Glutamatergic neuron (in vitro differentiated cells): ENCODE measurements around the gene LDAH. TPM values are rescaled to one million over a fixed set of nuclear protein-coding genes. Genes with fewer than 3 reads are reported as not detected.

ENCODE experiments used
- DNase-seq: peaks from one replicate; pipeline ENCODE4 v3.0.0; 2022
- H3K27ac Mint-ChIP-seq: one replicate; pipeline ENCODE4 v1.8.0; 2020; ENCODE audit warnings: mild to moderate bottlenecking, mixed read lengths, inconsistent platforms; ENCODE audit not compliant: unreplicated experiment
- H3K27me3 Mint-ChIP-seq: one replicate; pipeline ENCODE4 v1.8.0; 2020; ENCODE audit warnings: mild to moderate bottlenecking, moderate library complexity, mixed read lengths, inconsistent platforms; ENCODE audit not compliant: unreplicated experiment
- H3K36me3 Mint-ChIP-seq: one replicate; pipeline ENCODE4 v1.8.0; 2020; ENCODE audit warnings: mild to moderate bottlenecking, mixed read lengths, inconsistent platforms; ENCODE audit not compliant: unreplicated experiment
- H3K4me1 Mint-ChIP-seq: one replicate; pipeline ENCODE4 v1.8.0; 2020; ENCODE audit warnings: mild to moderate bottlenecking, low read depth, mixed read lengths, inconsistent platforms; ENCODE audit not compliant: unreplicated experiment
- H3K4me3 Mint-ChIP-seq: one replicate; pipeline ENCODE4 v1.8.0; 2020; ENCODE audit warnings: mild to moderate bottlenecking, mixed read lengths, inconsistent platforms; ENCODE audit not compliant: unreplicated experiment
- H3K9me3 Mint-ChIP-seq: one replicate; pipeline ENCODE4 v1.8.0; 2020; ENCODE audit warnings: mild to moderate bottlenecking, moderate library complexity, mixed read lengths, inconsistent platforms; ENCODE audit not compliant: unreplicated experiment
- total RNA-seq: library from RNA; stranded (reverse); fragmentation: NEBNext Ultra II Directional; extraction: Animal tissue kit (Norgen Biotek cat#: 25700); gene quantifications from one replicate; pipeline ENCODE4 v1.2.1, GENCODE V29; 2021; ENCODE audit not compliant: unreplicated experiment
- TF ChIP-seq, protein P1 (sequence below): fragments of 200-600 bp; sonication (generic); IDR thresholded peaks from one replicate; pipeline ENCODE4 v1.5.0; 2021; ENCODE audit not compliant: partially characterized antibody, unreplicated experiment

The LDAH gene
- total RNA-seq, 1 donor from 2014 or later = 33.7 TPM

GRCh38 chr2:20663196-20664070 lies 159.5 kb downstream of the LDAH start:
- Mint-ChIP-seq H3K4me1 (peaks cover 3% of the 10 kb centered on the region), H3K27me3 (peaks cover 17% of the 10 kb centered on the region), H3K27ac (no peak overlapping the region), H3K4me3 (no peak overlapping the region), H3K36me3 (no peaks in the 10 kb centered on the region), H3K9me3 (peaks cover 8% of the 10 kb centered on the region)
- TF ChIP-seq, protein P1, sequence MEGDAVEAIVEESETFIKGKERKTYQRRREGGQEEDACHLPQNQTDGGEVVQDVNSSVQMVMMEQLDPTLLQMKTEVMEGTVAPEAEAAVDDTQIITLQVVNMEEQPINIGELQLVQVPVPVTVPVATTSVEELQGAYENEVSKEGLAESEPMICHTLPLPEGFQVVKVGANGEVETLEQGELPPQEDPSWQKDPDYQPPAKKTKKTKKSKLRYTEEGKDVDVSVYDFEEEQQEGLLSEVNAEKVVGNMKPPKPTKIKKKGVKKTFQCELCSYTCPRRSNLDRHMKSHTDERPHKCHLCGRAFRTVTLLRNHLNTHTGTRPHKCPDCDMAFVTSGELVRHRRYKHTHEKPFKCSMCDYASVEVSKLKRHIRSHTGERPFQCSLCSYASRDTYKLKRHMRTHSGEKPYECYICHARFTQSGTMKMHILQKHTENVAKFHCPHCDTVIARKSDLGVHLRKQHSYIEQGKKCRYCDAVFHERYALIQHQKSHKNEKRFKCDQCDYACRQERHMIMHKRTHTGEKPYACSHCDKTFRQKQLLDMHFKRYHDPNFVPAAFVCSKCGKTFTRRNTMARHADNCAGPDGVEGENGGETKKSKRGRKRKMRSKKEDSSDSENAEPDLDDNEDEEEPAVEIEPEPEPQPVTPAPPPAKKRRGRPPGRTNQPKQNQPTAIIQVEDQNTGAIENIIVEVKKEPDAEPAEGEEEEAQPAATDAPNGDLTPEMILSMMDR = no peak
- no peak for DNase-seq

DNA sequence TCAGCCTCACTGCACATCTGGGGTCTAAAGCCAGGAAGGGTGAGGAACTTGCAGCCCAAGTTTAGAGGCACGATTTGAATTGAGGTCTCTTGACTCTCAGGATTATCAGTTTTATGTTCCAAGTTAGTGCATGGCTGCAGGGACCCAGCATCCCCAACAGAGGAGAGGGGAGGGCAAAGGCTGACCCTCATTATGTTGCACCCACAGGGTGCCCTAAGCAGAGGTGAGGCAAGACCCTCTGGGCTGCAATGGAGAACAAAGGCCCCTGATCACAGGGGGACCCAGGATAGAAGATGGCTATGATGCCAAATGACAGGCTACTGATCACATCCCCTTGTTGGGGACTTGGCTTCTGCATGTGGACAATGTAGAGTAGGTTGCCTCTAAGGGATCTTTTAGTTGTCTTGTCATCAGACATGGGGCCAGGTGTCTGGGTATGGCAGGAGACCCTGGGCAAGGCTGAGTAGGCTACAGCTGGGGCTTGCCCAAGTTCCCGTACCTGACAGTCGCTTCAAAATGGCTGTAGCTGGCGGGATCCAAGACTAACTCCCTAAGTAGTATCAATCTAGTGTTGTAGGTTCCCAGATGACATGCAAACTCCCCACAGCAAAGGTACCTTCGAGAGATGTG lies 160.5 kb downstream of the LDAH start:
- no peak for DNase-seq
- TF ChIP-seq, protein P1 = no peak
- H3K36me3 Mint-ChIP-seq = no peaks in the 10 kb centered on the region
- H3K27me3 Mint-ChIP-seq = peaks cover 12% of the 10 kb centered on the region
- H3K9me3 Mint-ChIP-seq = peaks cover 1% of the 10 kb centered on the region
- H3K27ac Mint-ChIP-seq = no peak overlapping the region
- peaks cover 8% of the 10 kb centered on the region for H3K4me1 Mint-ChIP-seq
- no peak overlapping the region for H3K4me3 Mint-ChIP-seq

DNA sequence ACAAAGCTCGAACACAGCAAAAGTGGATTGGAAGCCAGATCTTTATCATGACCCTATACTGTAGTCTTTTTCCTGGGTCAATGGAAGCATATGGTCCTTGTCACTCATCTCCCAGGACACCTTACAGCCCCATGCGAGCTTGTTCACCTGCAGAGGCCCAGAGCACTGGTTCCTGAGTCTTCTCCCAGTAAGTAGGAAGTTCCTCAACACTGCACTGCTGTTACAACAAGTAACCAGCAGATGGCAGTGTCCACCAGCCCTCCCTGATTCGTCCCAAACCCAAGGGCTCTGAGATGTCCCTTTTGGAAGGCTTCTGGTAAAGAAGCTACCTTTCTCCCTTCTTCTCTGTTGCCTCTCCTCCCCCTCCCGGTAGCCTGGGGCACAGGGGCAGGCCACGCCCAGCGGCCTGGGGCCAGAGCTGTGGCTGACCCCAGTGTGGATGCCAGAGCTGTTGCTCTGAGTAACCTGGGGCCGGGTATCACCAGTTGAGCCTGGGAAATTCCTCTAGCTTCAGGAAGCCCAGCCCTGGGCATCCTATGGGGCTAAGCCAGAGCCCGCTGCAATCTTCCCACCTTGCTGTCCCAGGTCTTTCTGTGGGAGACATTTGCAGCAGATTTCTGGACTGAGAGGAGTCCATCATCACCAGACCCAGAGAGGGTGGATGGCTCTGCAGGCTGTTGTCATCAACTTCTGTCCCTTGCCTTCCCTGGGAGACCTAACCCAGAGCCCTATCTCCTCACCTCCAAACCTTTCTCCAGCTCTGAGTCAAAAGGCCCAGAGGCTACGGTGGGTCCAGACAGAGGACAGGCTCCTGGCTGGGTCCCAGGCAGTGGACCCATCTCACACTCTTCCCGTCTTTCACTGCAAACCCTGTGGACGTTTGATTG lies 161.2 kb downstream of the LDAH start:
- Mint-ChIP-seq H3K36me3 (no peaks in the 10 kb centered on the region), H3K9me3 (peaks cover 1% of the 10 kb centered on the region), H3K4me1 (peaks cover 12% of the 10 kb centered on the region), H3K4me3 (no peak overlapping the region), H3K27ac (no peak overlapping the region), H3K27me3 (peaks cover 12% of the 10 kb centered on the region)
- TF ChIP-seq, protein P1 = peak; percentile 93
- DNase-seq = peak; percentile 77

GRCh38 chr2:20660506-20661420 lies 162.1 kb downstream of the LDAH start:
- H3K27me3 Mint-ChIP-seq = peaks cover 9% of the 10 kb centered on the region

More at GRCh38 chr2:20660506-20661420, 162.1 kb downstream of the LDAH start:
- peaks cover 12% of the 10 kb centered on the region for H3K4me1 Mint-ChIP-seq
- TF ChIP-seq, protein P1 = no peak
- no peak overlapping the region for H3K27ac Mint-ChIP-seq
- no peaks in the 10 kb centered on the region for H3K36me3 Mint-ChIP-seq
- H3K9me3 Mint-ChIP-seq = peaks cover 1% of the 10 kb centered on the region
- no peak overlapping the region for H3K4me3 Mint-ChIP-seq
- DNase-seq = no peak
